Pulmonary artery endothelial cell (primary cell): Measurements from ENCODE around the gene HNRNPUL1. TPM values are rescaled to one million over a fixed set of nuclear protein-coding genes. Genes with fewer than 3 reads are reported as not detected.
"Not testable (repeated sequence)": the region's sequence is repeated elsewhere in the genome, so short reads cannot be mapped to it uniquely, and the experiment has no call there.

Source experiments
- DNase-seq: peaks from one replicate; pipeline ENCODE4 v3.0.0-alpha.2; 2011; ENCODE audit warnings: low read depth, low spot score
- total RNA-seq: library from RNA; depleted of rRNA; stranded (reverse); fragments of >200 nt; gene quantifications from 2 replicates; pipeline ENCODE4 v1.2.3, GENCODE V29; 2014

HNRNPUL1 gene
- total RNA-seq: 76.9 and 85.7 TPM in 2 replicates

- DNase-seq: peak; percentile 100
Observed at GRCh38 chr19:41263850-41264580, at the start of gene HNRNPUL1. TSS of gene HNRNPUL1 (plus strand) at chr19:41264372. CDS start at chr19:41264504, 132 bp downstream.

DNA sequence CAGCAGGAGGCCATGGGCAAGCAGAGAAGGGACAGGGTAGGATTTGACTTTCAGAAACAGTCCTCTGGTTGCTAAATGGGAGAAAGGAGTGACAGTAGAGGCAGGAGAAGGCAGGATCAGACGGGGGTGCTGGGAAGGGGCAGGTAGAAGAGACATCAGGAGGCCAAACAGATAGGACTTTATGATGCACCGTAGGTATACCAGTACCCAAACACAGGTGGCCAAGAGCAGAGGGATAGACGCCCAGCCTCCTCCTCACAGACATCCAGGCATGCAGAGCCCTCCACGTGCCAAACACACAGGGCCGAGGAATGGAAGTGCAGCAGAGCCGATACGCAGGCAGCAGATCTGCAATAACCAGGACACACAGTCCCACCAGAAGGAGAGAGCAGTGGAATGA is 46.4 kb upstream of the HNRNPUL1 start:
- DNase-seq: no peak

DNA sequence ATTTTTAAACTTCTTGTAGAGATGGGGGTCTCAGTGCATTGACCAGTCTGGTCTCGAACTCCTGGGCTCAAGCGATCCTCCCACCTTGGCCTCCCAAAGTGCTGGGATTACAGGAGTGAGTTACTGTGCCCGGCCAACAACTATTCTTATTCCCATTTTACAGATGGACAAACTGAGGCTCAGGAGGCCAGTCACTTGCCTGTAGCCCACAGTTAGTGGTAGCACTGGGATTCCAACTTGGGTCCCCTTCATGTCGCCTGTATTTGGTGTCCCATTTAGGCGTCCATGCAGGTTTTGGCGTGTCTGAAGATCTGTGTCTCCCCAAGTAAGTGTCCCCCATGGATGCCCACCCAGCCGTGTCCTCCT is 45.9 kb upstream of the HNRNPUL1 start:
- no peak for DNase-seq

- no peak for DNase-seq
Observed at GRCh38 chr19:41218615-41219507, 45.3 kb upstream of the HNRNPUL1 start, which contains the start of gene AXL. TSS of gene AXL (plus strand) at chr19:41219223. CDS start at chr19:41219393, 170 bp downstream.

DNA sequence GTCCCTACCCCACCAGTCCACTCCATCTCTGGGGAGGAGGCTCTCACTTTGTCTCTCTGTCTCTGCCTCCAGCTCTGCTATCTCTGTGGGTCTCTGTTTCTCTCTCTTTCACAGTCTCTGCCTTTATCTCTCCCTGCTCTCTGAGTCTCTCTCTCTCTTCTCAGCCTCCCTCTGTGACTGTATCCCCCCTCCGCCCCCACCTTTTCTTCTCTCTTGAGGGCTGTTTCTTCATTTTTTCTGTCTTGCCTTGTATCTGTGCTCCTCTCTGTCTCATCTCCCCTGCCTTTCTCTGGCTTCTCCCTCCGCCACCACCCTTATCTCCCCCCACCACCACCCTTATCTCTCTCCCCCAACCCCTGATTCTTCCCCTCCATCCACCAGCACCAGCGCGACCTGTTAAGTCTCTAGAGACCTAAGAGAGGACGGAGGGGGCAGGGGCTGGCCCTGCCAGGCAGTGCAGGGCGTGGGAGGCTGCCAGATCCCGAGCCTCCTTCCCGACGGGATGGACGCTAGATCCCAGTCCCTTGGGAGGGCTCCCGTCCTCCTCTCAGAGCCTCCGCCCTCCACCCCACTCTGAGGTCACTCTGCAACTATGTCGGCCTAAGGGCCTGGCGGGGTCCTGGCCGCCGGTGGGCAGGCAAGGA is 44.1 kb upstream of the HNRNPUL1 start:
- no peak for DNase-seq

- no peak for DNase-seq
Observed at GRCh38 chr19:41220811-41221210, 43.4 kb upstream of the HNRNPUL1 start.

- no peak for DNase-seq
Observed at GRCh38 chr19:41221514-41222205, 42.5 kb upstream of the HNRNPUL1 start.

DNA sequence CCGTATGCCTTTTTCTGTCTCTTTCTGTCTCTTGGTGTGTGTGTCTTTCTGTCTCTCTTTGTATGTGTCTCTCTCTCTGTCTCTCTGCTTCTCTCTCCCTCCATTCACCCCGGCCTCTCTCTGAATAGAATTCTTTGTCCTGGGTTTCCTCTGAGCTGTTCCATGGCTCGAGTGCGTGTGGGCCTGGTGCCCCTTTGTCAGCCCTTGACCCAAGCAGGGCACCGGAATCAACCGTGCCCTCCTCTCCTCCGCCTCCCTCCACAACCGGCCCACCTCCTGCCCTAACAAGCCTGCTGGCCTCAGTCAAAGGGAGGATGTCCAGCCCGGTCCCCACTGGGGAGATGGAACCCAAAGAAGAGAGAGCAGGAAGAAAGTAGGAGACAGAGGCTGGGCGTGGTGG is 41.9 kb upstream of the HNRNPUL1 start:
- DNase-seq: no peak

- DNase-seq: peak; percentile 58
Observed at GRCh38 chr19:41223431-41224234, 40.5 kb upstream of the HNRNPUL1 start.

GRCh38 chr19:41224632-41225031 is 39.5 kb upstream of the HNRNPUL1 start:
- no peak for DNase-seq

DNA sequence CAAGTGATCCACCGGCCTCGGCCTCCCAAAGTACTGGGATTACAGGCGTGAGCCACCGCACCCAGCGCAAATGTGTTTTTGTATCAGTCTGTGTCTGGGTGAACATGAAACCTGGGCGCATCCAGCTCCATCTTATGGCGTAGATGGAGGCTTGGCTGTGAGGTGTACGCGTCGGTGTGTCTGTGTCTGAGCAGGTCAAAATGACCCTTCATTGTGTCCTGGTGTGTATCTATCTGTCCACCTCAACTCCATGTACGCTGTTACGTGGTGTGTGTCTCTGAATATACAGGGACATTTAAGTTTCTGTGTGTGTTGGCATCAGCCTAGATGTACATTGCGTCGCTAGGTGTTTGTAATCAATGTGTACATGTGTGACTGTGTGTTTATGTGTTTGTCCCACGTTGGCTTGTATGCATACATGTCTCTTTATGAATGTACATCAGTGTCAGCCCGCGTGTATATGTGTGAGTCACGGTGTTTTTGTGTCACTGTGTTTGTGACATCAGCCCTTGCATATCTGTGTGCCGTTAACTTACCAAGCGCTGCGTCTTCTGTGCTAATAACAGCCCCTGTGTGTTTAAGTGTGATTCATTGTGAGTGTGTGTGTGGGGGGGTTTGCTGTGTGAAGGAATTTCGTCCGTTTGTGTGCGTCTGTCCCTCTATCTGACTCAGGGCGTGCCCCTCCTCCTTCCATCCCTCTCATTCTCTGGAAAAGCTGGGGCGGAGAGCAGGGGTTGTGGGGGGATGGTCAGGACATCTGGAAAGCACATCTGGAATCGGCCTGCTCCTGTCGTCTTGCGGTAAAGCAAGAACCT is 38.7 kb upstream of the HNRNPUL1 start:
- peak; percentile 89 for DNase-seq

DNA sequence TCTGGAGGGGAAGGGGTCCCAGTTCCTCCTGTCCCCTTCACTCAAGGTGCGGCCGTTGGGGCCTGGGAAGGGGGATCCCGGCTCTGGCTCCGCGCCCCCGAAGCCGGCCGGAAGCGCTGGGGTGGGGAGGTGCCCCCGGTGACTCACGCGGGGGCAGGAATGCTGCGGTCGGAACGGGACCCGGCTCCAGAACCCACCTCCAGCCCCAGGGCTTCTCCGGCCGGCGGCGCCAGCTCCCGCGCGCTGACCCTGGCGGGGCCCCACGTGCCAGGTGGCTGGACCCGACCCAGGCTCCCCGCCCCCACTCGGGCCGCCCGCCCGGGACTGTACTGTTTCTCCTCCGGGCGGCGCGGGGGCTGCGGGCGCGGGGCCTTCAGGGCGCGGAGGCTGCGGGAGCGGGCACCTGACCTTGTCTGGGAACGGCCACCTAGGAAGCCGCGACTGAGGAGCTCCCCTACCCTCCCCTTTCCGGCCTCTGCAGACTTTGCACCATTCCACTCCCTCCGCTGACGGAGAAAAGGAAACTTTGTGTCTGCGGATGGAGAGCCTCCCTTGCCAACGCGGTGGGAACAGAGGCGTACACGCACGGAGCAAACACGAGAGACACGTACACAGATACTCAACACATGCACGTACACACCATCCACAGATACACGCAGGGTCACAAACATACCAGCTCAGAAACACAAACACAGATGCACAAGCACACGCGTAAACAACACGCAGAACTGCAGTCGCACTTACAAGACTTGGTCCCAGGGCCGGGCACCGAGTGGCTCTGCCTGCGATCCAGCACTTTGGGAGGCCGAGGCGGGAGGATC is 37.9 kb upstream of the HNRNPUL1 start:
- DNase-seq: no peak

DNA sequence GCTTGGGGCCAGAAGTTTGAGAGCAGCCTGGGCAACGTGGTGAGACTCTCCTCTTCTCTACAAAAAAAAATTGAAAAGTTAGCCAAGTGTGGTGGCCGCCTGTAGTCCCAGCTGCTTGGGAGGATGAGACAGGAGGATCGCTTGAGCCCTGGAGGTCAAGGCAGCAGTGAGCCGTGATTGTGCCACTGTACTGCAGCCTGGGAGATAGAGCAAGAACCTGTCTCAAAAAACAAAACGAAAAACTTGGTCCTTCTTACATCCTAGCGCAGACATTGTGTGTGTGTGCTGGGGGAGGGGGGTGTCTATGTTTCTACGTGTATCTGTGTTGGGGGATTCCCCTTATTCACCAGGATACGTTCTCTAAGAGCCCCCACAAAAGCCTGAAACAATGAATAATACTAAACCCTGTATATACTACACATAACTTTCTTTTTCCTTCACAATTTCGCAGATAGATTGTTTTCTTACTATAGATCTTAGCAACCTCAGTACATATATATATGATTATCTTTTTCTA is 37.2 kb upstream of the HNRNPUL1 start:
- no peak for DNase-seq

- DNase-seq: no peak
Observed at GRCh38 chr19:41228486-41228885, 35.7 kb upstream of the HNRNPUL1 start.

GRCh38 chr19:41229338-41229737 is 34.8 kb upstream of the HNRNPUL1 start:
- not testable (repeated sequence) for DNase-seq

GRCh38 chr19:41230067-41230857 is 33.9 kb upstream of the HNRNPUL1 start:
- DNase-seq: no peak

GRCh38 chr19:41232686-41233085 is 31.5 kb upstream of the HNRNPUL1 start:
- no peak for DNase-seq

- DNase-seq: no peak
Observed at GRCh38 chr19:41233748-41234240, 30.4 kb upstream of the HNRNPUL1 start.
